ENCODE data around the gene FAM131A. TPM values are rescaled to one million over a fixed set of nuclear protein-coding genes. Genes with fewer than 3 reads are reported as not detected.

The FAM131A gene
- total and polyA plus RNA-seq, 2 donors (not counting 1 experiment from before 2014, with no cell fraction given): 11.7 to 13.4 TPM

DNA sequence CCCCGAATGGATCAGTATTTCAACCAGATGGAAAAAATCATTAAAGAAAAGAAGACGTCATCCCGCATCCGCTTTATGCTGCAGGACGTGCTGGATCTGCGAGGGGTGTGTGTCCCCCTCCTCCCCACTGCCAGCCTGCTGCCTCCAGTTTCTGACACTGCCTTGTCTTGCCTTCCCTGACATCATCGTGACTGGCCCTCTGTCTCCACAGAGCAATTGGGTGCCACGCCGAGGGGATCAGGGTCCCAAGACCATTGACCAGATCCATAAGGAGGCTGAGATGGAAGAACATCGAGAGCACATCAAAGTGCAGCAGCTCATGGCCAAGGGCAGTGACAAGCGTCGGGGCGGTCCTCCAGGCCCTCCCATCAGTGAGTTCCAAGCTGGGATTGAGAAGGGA is 12.1 kb upstream of the FAM131A start:
- no peak overlapping the region for H3K9ac ChIP-seq (ENCODE audit: low read length)
- no peaks in the 10 kb centered on the region for H3K4me1 ChIP-seq (ENCODE audit: control insufficient read depth in 2 of 2, insufficient read depth in 2 of 2, low read length in 2 of 2)
- H3K27me3 Mint-ChIP-seq: no peaks in the 10 kb centered on the region
- no peaks in the 10 kb centered on the region for H3K9me3 Mint-ChIP-seq (ENCODE audit: insufficient read depth)
- H3K79me2 ChIP-seq (ENCODE audit: control insufficient read depth, insufficient read depth, low read length): no peaks in the 10 kb centered on the region
- H3K4me3 ChIP-seq (ENCODE audit: control extremely low read depth in 1 of 5, extremely low read depth in 1 of 5, insufficient read depth in 1 of 5, low read depth in 2 of 5, low read length in 4 of 5): no peak overlapping the region
- H3K4me1 Mint-ChIP-seq: no peaks in the 10 kb centered on the region
- peak overlapping the region; percentile 37 for H3K27ac Mint-ChIP-seq
- POLR2A ChIA-PET: no interaction called here
- H3K27me3 ChIP-seq (replicated peaks in 1 of 4; ENCODE audit: control extremely low read depth in 1 of 4, control insufficient read depth in 3 of 4, insufficient read depth in 4 of 4, low read length in 3 of 4): no peaks in the 10 kb centered on the region
- intact Hi-C loops (cut with micrococcal nuclease): no loop called here
- no peak for TF ChIP-seq EZH2 (IDR thresholded peaks at IDR 0.05; ENCODE audit: borderline replicate concordance, insufficient read depth, low read depth, low read length, poor library complexity, severe bottlenecking)
- TF ChIP-seq, protein P1, sequence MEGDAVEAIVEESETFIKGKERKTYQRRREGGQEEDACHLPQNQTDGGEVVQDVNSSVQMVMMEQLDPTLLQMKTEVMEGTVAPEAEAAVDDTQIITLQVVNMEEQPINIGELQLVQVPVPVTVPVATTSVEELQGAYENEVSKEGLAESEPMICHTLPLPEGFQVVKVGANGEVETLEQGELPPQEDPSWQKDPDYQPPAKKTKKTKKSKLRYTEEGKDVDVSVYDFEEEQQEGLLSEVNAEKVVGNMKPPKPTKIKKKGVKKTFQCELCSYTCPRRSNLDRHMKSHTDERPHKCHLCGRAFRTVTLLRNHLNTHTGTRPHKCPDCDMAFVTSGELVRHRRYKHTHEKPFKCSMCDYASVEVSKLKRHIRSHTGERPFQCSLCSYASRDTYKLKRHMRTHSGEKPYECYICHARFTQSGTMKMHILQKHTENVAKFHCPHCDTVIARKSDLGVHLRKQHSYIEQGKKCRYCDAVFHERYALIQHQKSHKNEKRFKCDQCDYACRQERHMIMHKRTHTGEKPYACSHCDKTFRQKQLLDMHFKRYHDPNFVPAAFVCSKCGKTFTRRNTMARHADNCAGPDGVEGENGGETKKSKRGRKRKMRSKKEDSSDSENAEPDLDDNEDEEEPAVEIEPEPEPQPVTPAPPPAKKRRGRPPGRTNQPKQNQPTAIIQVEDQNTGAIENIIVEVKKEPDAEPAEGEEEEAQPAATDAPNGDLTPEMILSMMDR (IDR thresholded peaks at IDR 0.05): no peak
- H3K4me2 ChIP-seq (replicated peaks; ENCODE audit: low read depth, low read length, poor library complexity, severe bottlenecking): no peak overlapping the region
- no peak overlapping the region for H3K4me3 Mint-ChIP-seq
- CTCF ChIA-PET: no interaction called here
- no peak for ATAC-seq (ENCODE audit: low read depth)
- H2AFZ ChIP-seq (ENCODE audit: insufficient read depth, low read depth, low read length, poor library complexity, severe bottlenecking): no peak overlapping the region
- no peak for DNase-seq
- H3K9me3 ChIP-seq (ENCODE audit: control extremely low read depth in 1 of 3, control insufficient read depth in 2 of 3, insufficient read depth in 1 of 3, low read length in 2 of 3): no peaks in the 10 kb centered on the region
- no peak overlapping the region for H3K27ac ChIP-seq (ENCODE audit: low read length in 2 of 2)
- peaks cover 6 to 95% of the 10 kb centered on the region in 2 experiments for H3K36me3 ChIP-seq (replicated peaks in 1 of 2; ENCODE audit: control extremely low read depth in 1 of 2, control insufficient read depth in 1 of 2, extremely low read depth in 1 of 2, insufficient read depth in 2 of 2, low read length in 1 of 2)
- H4K20me1 ChIP-seq (ENCODE audit: control insufficient read depth, insufficient read depth, low read length, poor library complexity, severe bottlenecking): peaks cover 33% of the 10 kb centered on the region
- WGBS (ENCODE audit: insufficient coverage): 98% methylated on average over 13 of the region's 13 CpGs

DNA sequence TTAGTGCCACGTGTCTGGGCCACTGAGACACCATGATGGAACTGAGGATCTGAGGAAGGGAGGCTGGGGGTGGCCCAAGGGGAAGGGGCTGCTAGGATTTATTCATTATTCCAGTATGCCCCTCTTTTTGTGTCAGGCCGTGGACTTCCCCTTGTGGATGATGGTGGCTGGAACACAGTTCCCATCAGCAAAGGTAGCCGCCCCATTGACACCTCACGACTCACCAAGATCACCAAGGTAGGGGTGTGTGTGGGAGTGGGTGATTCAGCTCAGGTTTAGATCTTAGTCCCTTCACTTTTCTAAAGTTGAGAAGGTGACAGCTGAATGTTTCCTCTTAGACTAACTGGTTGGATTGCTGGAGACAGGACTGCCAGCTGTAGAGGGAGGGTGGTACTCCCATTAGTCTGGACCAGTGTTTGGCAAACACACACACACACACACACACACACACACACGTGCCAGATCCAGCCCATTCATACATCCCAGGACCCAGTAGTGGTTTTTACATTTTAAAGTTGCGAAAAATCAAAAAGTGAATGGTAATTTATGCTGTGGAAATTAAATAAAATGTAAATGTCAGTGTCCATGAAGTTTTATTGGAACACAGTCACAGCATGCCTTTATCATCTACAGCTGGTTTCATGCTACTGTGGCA is 11.6 kb upstream of the FAM131A start:
- Histone ChIP-seq H3K9me3 (ENCODE audit: control extremely low read depth in 1 of 3, control insufficient read depth in 2 of 3, insufficient read depth in 1 of 3, low read length in 2 of 3) (no peaks in the 10 kb centered on the region), H2AFZ (ENCODE audit: insufficient read depth, low read depth, low read length, poor library complexity, severe bottlenecking) (no peak overlapping the region), H3K27me3 (replicated peaks in 1 of 4; ENCODE audit: control extremely low read depth in 1 of 4, control insufficient read depth in 3 of 4, insufficient read depth in 4 of 4, low read length in 3 of 4) (no peaks in the 10 kb centered on the region), H3K4me3 (ENCODE audit: control extremely low read depth in 1 of 5, extremely low read depth in 1 of 5, insufficient read depth in 1 of 5, low read depth in 2 of 5, low read length in 4 of 5) (no peak overlapping the region), H3K4me2 (replicated peaks; ENCODE audit: low read depth, low read length, poor library complexity, severe bottlenecking) (no peak overlapping the region), H3K4me1 (ENCODE audit: control insufficient read depth in 2 of 2, insufficient read depth in 2 of 2, low read length in 2 of 2) (no peaks in the 10 kb centered on the region), H3K27ac (ENCODE audit: low read length in 2 of 2) (no peak overlapping the region), H4K20me1 (ENCODE audit: control insufficient read depth, insufficient read depth, low read length, poor library complexity, severe bottlenecking) (peaks cover 27% of the 10 kb centered on the region), H3K79me2 (ENCODE audit: control insufficient read depth, insufficient read depth, low read length) (no peaks in the 10 kb centered on the region), H3K36me3 (replicated peaks in 1 of 2; ENCODE audit: control extremely low read depth in 1 of 2, control insufficient read depth in 1 of 2, extremely low read depth in 1 of 2, insufficient read depth in 2 of 2, low read length in 1 of 2) (peaks cover 6 to 90% of the 10 kb centered on the region in 2 experiments), H3K9ac (ENCODE audit: low read length) (no peak overlapping the region)
- WGBS (ENCODE audit: insufficient coverage): 60% methylated on average over 1 of the region's 6 CpGs
- Mint-ChIP-seq H3K4me1 (no peaks in the 10 kb centered on the region), H3K9me3 (ENCODE audit: insufficient read depth) (no peaks in the 10 kb centered on the region), H3K27me3 (no peaks in the 10 kb centered on the region), H3K27ac (peak overlapping the region; percentile 37), H3K4me3 (no peak overlapping the region)
- TF ChIP-seq, protein P1 (IDR thresholded peaks at IDR 0.05): no peak
- TF ChIP-seq EZH2 (IDR thresholded peaks at IDR 0.05; ENCODE audit: borderline replicate concordance, insufficient read depth, low read depth, low read length, poor library complexity, severe bottlenecking): no peak
- CTCF ChIA-PET: interaction anchor here (1.5 kb wide), 1 partner anchor 25 kb away, joined by 4 read pairs; no protein-coding TSS in a partner anchor
- ATAC-seq (ENCODE audit: low read depth) (no peak), DNase-seq (no peak)
- intact Hi-C loops (cut with micrococcal nuclease): no loop called here
- POLR2A ChIA-PET: no interaction called here
